HepG2 (cell line): ENCODE measurements around the gene CMIP. TPM values are rescaled to one million over a fixed set of nuclear protein-coding genes. Genes with fewer than 3 reads are reported as not detected.

ENCODE experiments used
- ATAC-seq: fragments of 200-7000 bp; cut with Tn5 transposase; 3 replicates; pipeline ENCODE4 v1.9.1; 2020; ENCODE audit warnings: mild to moderate bottlenecking, moderate library complexity
- BruUV-seq: library from RNA; stranded (reverse); fragments of 400-500 nt; replicated peaks from 2 replicates; lab custom pipeline; 2021; lab: Mats Ljungman, UMichigan
- CTCF ChIA-PET: fragments of 300-600 bp; formaldehyde crosslinking; extraction: SDS; loops from one replicate; lab custom pipeline; 2021; ENCODE audit warnings: low total read pairs, inconsistent platforms, low intra/inter-chr PET ratio; lab: Yijun Ruan, JAX
- POLR2A ChIA-PET: fragments of 350-600 bp; sonication (Branson Sonifier 250); formaldehyde crosslinking; loops from one replicate; lab custom pipeline; 2020; ENCODE audit warnings: antibody characterized with exemption, inconsistent platforms; lab: Yijun Ruan, JAX
- DNase-seq: peaks from one replicate; pipeline ENCODE4 v3.0.0-alpha.2; 2015; ENCODE audit warnings: low spot score
- FAIRE-seq: peaks from 3 replicates; lab custom pipeline; 2011; peaks lifted over from hg19 to GRCh38; lab: Jason Lieb, UNC
- H2AFZ ChIP-seq: one replicate; pipeline ENCODE4 v1.6.1; 2011; ENCODE audit warnings: low read length, inconsistent platforms
- H3K27ac ChIP-seq: fragments of 300-600 bp; 3 replicates; pipeline ENCODE4 v1.8.0; 2011; ENCODE audit warnings: mixed run types, mild to moderate bottlenecking, mixed read lengths, low read length, inconsistent platforms; ENCODE audit not compliant: insufficient read depth; ENCODE audit errors: extremely low read length
- H3K27me3 ChIP-seq, 2 experiments: fragments of 200-600 bp in 1 of 2; 2 replicates in 1 of 2; 3 replicates in 1 of 2; pipeline versions ENCODE4 v1.6.0 to v1.8.0; 2011; ENCODE audit warnings: low read length in 2 of 2, mild to moderate bottlenecking in 2 of 2, moderate library complexity in 2 of 2, inconsistent platforms in 1 of 2; ENCODE audit not compliant: insufficient read depth in 2 of 2, control insufficient read depth in 1 of 2
- H3K36me3 ChIP-seq, 2 experiments: fragments of 200-600 bp in 1 of 2; replicated peaks in 1 of 2; 2 replicates in 1 of 2; 3 replicates in 1 of 2; pipeline versions ENCODE4 v1.5.1 to v1.8.0; 2011; ENCODE audit warnings: low read length in 2 of 2, inconsistent platforms in 1 of 2; ENCODE audit not compliant: insufficient read depth in 2 of 2, control insufficient read depth in 1 of 2
- H3K4me1 ChIP-seq: 2 replicates; pipeline ENCODE4 v1.5.1; 2012; ENCODE audit warnings: low read length, inconsistent platforms; ENCODE audit not compliant: insufficient read depth
- H3K4me2 ChIP-seq: 2 replicates; pipeline ENCODE4 v1.6.0; 2011; ENCODE audit warnings: low read depth, low read length, inconsistent platforms
- H3K4me3 ChIP-seq, 3 experiments: fragments of 200-600 bp in 1 of 3; sonication (generic), shearing (Covaris generic) in 1 of 3; replicated peaks in 1 of 3; 2 replicates each; pipeline ENCODE4 v1.5.1; 2011 to 2016; ENCODE audit warnings: low read length in 3 of 3, inconsistent platforms in 2 of 3, low read depth in 2 of 3, mild to moderate bottlenecking in 2 of 3, control low read depth in 1 of 3, mixed read lengths in 1 of 3; ENCODE audit not compliant: insufficient read depth in 1 of 3
- H3K79me2 ChIP-seq: one replicate; pipeline ENCODE4 v1.6.1; 2011; ENCODE audit warnings: low read length, inconsistent platforms; ENCODE audit not compliant: insufficient read depth
- H3K9ac ChIP-seq: 2 replicates; pipeline ENCODE4 v1.6.0; 2011; ENCODE audit warnings: mild to moderate bottlenecking, low read depth, low read length, inconsistent platforms; ENCODE audit not compliant: insufficient read depth
- H3K9me3 ChIP-seq: 2 replicates; pipeline ENCODE4 v1.5.1; 2012; ENCODE audit warnings: mild to moderate bottlenecking, low read length
- H4K20me1 ChIP-seq: 2 replicates; pipeline ENCODE4 v1.6.0; 2011; ENCODE audit warnings: inconsistent platforms, mild to moderate bottlenecking, low read length, moderate library complexity; ENCODE audit not compliant: insufficient read depth
- ZNF660 ChIP-seq: sonication (generic); formaldehyde crosslinking; IDR thresholded peaks from 2 replicates; pipeline ENCODE4 v1.5.1; 2020; ENCODE audit warnings: mild to moderate bottlenecking, low read depth, missing genetic modification reagents, borderline replicate concordance
- WGBS: methylation state at CpG from one replicate; pipeline ENCODE4 v1.1.6; 2017; ENCODE audit warnings: low lambda C conversion rate; 5-methylcytosine and 5-hydroxymethylcytosine counted together
- in situ Hi-C: cut with HindIII; loops from 2 replicates; pipeline ENCODE4 v1.10.0; 2017; ENCODE audit warnings: low pct_unique_long_range_greater_than_20kb; ENCODE audit not compliant: extremely low pct_ligation_motif_present
- intact Hi-C: fragments of 100-400 bp; cut with micrococcal nuclease; formaldehyde crosslinking; loops from one replicate; pipeline ENCODE4 v1.10.0; 2022; ENCODE audit not compliant: unreplicated experiment
- polyA plus RNA-seq, 8 experiments: library from polyadenylated mRNA; depleted of rRNA in 3 of 8; stranded (reverse) in 7 of 8; unstranded in 1 of 8; fragments of >200 nt; fragmentation: Illumina TruSeq in 4 of 8; extraction: Trizol in 4 of 8; gene quantifications; 2 replicates each; pipeline versions ENCODE4 v1.2.1 to v1.2.3, GENCODE V29; 2011 to 2016; ENCODE audit warnings: low read depth in 4 of 8, missing spikeins in 1 of 8, mixed read lengths in 1 of 8; ENCODE audit not compliant: insufficient read depth in 1 of 8
- total RNA-seq, 5 experiments: library from RNA; depleted of rRNA; stranded (reverse); fragments of >200 nt; fragmentation: Illumina TruSeq; extraction: Trizol; gene quantifications; 2 replicates each; pipeline ENCODE4 v1.2.3, GENCODE V29; 2016; ENCODE audit warnings: low read depth in 1 of 5
- TF ChIP-seq, protein P1 (sequence below): sonication (generic); formaldehyde crosslinking; IDR thresholded peaks from 2 replicates; pipeline ENCODE4 v1.5.0; 2020; ENCODE audit warnings: mild to moderate bottlenecking, missing genetic modification reagents, borderline replicate concordance
- TF ChIP-seq, protein P2 (sequence below): sonication (generic); formaldehyde crosslinking; IDR thresholded peaks from 2 replicates; pipeline ENCODE4 v1.5.0; 2020; ENCODE audit warnings: missing genetic modification reagents

Gene CMIP
- total and polyA plus RNA-seq, 2 of the 13 experiments (the other 11 are each of a cell fraction or from before 2014, with no cell fraction given) = 10.9 to 18.1 TPM

DNA sequence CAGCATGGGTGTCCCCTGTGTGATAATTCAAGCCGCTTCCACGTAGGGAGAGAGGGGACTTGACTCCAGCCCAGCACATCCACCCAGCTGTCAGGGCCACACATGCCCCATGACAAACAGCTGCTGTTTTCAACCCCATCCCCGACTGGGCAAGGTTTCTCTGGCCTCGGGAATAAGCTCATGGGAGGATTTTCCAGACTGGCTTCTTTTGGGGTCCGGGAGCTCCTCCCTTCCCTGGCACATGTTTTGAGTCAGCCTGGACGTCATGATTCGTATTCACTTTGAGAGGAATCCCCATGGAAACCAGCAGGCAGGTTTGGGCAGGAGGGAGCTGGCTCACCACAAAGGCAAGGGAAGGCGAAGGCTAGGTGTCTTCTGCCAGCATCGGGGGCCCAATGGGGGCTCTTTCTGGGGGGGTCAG lies 156.4 kb downstream of the CMIP start (continued):
- TF ChIP-seq, protein P1, sequence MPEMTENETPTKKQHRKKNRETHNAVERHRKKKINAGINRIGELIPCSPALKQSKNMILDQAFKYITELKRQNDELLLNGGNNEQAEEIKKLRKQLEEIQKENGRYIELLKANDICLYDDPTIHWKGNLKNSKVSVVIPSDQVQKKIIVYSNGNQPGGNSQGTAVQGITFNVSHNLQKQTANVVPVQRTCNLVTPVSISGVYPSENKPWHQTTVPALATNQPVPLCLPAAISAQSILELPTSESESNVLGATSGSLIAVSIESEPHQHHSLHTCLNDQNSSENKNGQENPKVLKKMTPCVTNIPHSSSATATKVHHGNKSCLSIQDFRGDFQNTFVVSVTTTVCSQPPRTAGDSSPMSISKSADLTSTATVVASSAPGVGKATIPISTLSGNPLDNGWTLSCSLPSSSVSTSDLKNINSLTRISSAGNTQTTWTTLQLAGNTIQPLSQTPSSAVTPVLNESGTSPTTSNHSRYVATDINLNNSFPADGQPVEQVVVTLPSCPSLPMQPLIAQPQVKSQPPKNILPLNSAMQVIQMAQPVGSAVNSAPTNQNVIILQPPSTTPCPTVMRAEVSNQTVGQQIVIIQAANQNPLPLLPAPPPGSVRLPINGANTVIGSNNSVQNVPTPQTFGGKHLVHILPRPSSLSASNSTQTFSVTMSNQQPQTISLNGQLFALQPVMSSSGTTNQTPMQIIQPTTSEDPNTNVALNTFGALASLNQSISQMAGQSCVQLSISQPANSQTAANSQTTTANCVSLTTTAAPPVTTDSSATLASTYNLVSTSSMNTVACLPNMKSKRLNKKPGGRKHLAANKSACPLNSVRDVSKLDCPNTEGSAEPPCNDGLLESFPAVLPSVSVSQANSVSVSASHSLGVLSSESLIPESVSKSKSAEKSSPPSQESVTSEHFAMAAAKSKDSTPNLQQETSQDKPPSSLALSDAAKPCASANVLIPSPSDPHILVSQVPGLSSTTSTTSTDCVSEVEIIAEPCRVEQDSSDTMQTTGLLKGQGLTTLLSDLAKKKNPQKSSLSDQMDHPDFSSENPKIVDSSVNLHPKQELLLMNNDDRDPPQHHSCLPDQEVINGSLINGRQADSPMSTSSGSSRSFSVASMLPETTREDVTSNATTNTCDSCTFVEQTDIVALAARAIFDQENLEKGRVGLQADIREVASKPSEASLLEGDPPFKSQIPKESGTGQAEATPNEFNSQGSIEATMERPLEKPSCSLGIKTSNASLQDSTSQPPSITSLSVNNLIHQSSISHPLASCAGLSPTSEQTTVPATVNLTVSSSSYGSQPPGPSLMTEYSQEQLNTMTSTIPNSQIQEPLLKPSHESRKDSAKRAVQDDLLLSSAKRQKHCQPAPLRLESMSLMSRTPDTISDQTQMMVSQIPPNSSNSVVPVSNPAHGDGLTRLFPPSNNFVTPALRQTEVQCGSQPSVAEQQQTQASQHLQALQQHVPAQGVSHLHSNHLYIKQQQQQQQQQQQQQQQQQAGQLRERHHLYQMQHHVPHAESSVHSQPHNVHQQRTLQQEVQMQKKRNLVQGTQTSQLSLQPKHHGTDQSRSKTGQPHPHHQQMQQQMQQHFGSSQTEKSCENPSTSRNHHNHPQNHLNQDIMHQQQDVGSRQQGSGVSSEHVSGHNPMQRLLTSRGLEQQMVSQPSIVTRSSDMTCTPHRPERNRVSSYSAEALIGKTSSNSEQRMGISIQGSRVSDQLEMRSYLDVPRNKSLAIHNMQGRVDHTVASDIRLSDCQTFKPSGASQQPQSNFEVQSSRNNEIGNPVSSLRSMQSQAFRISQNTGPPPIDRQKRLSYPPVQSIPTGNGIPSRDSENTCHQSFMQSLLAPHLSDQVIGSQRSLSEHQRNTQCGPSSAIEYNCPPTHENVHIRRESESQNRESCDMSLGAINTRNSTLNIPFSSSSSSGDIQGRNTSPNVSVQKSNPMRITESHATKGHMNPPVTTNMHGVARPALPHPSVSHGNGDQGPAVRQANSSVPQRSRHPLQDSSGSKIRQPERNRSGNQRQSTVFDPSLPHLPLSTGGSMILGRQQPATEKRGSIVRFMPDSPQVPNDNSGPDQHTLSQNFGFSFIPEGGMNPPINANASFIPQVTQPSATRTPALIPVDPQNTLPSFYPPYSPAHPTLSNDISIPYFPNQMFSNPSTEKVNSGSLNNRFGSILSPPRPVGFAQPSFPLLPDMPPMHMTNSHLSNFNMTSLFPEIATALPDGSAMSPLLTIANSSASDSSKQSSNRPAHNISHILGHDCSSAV (CRISPR knock-in tag) = no peak

DNA sequence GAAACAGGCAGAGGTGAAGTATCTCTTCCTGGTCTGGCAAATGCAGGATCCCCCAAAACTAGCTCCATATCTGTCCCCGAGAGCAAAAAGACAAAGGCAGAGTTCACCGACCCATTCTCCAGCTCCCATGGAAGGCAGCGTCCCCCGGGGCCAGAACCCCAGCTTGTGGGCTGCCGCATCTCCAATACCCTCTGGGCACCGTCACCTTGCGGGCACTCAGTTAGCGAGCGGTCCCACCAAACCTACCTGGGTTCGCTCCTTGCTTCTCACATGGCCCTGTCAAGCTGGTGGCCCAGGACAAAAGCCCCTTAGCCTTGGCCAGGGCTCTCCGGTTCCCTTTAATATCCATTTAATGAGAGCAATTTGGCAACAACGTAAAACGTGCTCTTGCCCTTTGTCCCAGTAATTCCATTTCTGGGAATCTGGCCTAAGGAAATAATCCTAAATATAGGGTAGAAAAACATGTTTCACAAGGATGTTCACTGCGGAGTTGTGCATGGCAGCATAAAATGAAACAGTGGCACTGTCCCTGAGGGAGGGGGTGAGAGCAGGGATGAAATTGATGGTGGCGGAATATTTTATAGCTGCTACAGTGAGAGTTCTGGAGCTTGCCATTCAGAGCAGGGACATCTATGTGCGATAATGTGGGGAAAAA lies 157.1 kb downstream of the CMIP start:
- WGBS = 98% methylated on average over 16 of the region's 16 CpGs
- intact Hi-C loops = no loop called here

More for the DNA sequence above, 157.1 kb downstream of the CMIP start:
- in situ Hi-C loops = no loop called here
- H3K27ac ChIP-seq = no peak overlapping the region
- no peak overlapping the region for H3K9ac ChIP-seq
- TF ChIP-seq, protein P2, sequence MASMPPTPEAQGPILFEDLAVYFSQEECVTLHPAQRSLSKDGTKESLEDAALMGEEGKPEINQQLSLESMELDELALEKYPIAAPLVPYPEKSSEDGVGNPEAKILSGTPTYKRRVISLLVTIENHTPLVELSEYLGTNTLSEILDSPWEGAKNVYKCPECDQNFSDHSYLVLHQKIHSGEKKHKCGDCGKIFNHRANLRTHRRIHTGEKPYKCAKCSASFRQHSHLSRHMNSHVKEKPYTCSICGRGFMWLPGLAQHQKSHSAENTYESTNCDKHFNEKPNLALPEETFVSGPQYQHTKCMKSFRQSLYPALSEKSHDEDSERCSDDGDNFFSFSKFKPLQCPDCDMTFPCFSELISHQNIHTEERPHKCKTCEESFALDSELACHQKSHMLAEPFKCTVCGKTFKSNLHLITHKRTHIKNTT (CRISPR knock-in tag) = no peak
- TF ChIP-seq ZNF660 = no peak
- TF ChIP-seq, all 625 proteins: peak for 0
- no peak for FAIRE-seq
- no peak overlapping the region for H3K4me2 ChIP-seq
- no peaks in the 10 kb centered on the region for H3K9me3 ChIP-seq
- H3K27me3 ChIP-seq = no peaks in the 10 kb centered on the region
- DNase-seq = no peak
- ATAC-seq = no peak
- no TSS peak for BruUV-seq
- H4K20me1 ChIP-seq = peaks cover 96% of the 10 kb centered on the region
- H2AFZ ChIP-seq = no peak overlapping the region
- peaks cover 75% of the 10 kb centered on the region for H3K79me2 ChIP-seq
- H3K4me1 ChIP-seq = peaks cover 40% of the 10 kb centered on the region
- peaks cover 10 to 33% of the 10 kb centered on the region in 2 experiments for H3K36me3 ChIP-seq
- CTCF ChIA-PET = no interaction called here
- no peak overlapping the region for H3K4me3 ChIP-seq
- POLR2A ChIA-PET = interaction anchor here (0.6 kb wide), 1 partner anchor 156 kb away, joined by 3 read pairs; no protein-coding TSS in a partner anchor
